Stimulated activated CD8-positive, alpha-beta memory T cell treated with anti-CD3 and anti-CD28 coated beads, Interleukin-15, amount 100 ng/mL, for 1 hour (primary cell): ENCODE results near the gene TFR2.

ENCODE experiments used
- DNase-seq: peaks from one replicate; pipeline ENCODE4 v3.0.0-alpha.2; 2020; ENCODE audit warnings: low read depth

The TFR2 gene

GRCh38 chr7:100641463-100641859 is at the start of gene TFR2:
Gene TFR2, minus strand, starts transcription at chr7:100641552. Its CDS starts 43 bp downstream, at chr7:100641509.
- DNase-seq: no peak

GRCh38 chr7:100689230-100690135 is 48.1 kb upstream of the TFR2 start:
- no peak for DNase-seq

GRCh38 chr7:100688326-100688860 is 47.0 kb upstream of the TFR2 start:
- DNase-seq: no peak

- no peak for DNase-seq
Measured at GRCh38 chr7:100687751-100688300, 46.5 kb upstream of the TFR2 start.

GRCh38 chr7:100687261-100687660 is 45.9 kb upstream of the TFR2 start:
- no peak for DNase-seq

GRCh38 chr7:100686822-100687211 is 45.5 kb upstream of the TFR2 start:
- DNase-seq: no peak

GRCh38 chr7:100686201-100686821 is 45.0 kb upstream of the TFR2 start:
- no peak for DNase-seq

- no peak for DNase-seq
Measured at GRCh38 chr7:100685631-100686145, 44.3 kb upstream of the TFR2 start.

GRCh38 chr7:100685049-100685605 is 43.8 kb upstream of the TFR2 start:
- no peak for DNase-seq

GRCh38 chr7:100684534-100685042 is 43.2 kb upstream of the TFR2 start:
- DNase-seq: no peak

GRCh38 chr7:100683659-100684533 is 42.5 kb upstream of the TFR2 start:
- no peak for DNase-seq

- no peak for DNase-seq
Measured at GRCh38 chr7:100682991-100683658, 41.8 kb upstream of the TFR2 start.

- no peak for DNase-seq
Measured at GRCh38 chr7:100682228-100682741, 40.9 kb upstream of the TFR2 start.

- no peak for DNase-seq
Measured at GRCh38 chr7:100681491-100682227, 40.3 kb upstream of the TFR2 start.

GRCh38 chr7:100680576-100681271 is 39.4 kb upstream of the TFR2 start:
- no peak for DNase-seq

- DNase-seq: no peak
Measured at GRCh38 chr7:100679927-100680575, 38.7 kb upstream of the TFR2 start.

GRCh38 chr7:100679129-100679926 is 38.0 kb upstream of the TFR2 start:
- DNase-seq: no peak
